ENCODE results near the gene WWOX. TPM values are rescaled to one million over a fixed set of nuclear protein-coding genes. Genes with fewer than 3 reads are reported as not detected.
"Not testable (repeated sequence)": the region's sequence is repeated elsewhere in the genome, so short reads cannot be mapped to it uniquely, and the experiment has no call there.

Gene WWOX
- polyA plus RNA-seq, 2 of the 4 experiments (the other 2 are of a cell fraction) = 16.0 to 17.2 TPM

- Histone ChIP-seq H3K27ac (no peak overlapping the region), H3K4me1 (no peaks in the 10 kb centered on the region), H3K4me2 (no peak overlapping the region), H3K9me3 (no peaks in the 10 kb centered on the region), H3K4me3 (no peak overlapping the region)
- FAIRE-seq = no peak
- POLR2A ChIA-PET = no interaction called here
- CTCF ChIA-PET = interaction anchor here (0.7 kb wide), 1 partner anchor 904 kb away, joined by 3 read pairs; no protein-coding TSS in a partner anchor
- ATAC-seq = no peak
- 21% methylated on average over 2 of the region's 2 CpGs for WGBS (ENCODE audit: missing lambda C conversion rate)
- no peak for TF ChIP-seq CBX8 (IDR thresholded peaks at IDR 0.05)
- TF ChIP-seq RARB (CRISPR knock-in tag; IDR thresholded peaks at IDR 0.05) = no peak
- TF ChIP-seq RFX5 (IDR thresholded peaks at IDR 0.05) = no peak
- DNase-seq (ENCODE audit: low read depth in 1 of 2, low spot score in 1 of 2) = no peak
These were observed 48.6 kb upstream of the WWOX start for GRCh38 chr16:78050734-78051400.

DNA sequence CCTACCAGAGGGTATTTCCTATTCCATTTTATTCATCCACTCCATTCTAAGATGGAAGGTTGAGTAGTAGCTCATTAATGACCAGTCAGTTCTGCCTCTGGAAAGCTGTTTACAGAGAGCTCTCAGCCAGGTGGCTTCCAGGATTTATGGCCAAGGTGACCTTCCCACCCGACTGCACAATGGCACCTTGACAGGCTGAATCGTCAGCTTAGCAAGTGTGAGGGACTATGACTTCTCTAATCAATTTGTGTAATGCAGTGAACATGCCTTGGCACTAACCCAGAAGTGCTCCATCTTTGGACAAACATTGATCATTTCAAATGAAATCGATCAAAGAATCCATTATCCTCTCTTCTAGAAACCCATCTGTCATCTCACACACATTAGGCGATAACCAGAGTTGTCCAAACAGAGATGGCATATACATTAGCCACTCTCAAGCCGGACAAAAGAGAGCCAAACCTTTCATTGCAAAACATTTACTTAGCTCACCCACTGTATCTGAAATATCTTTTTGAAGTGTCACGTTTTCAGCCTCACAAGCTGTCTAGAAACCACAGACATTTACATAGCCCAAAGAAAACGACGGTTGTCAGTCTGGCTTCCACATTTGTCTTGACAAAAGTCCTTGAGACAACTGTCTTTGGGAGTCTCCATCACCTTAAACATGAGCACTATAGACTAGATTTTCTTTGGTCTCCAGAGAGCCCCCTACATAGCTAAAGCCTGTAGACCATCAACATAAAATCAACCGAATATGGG lies 41.5 kb upstream of the WWOX start:
- ATAC-seq = no peak
- H3K4me1 ChIP-seq = no peaks in the 10 kb centered on the region
- no peaks in the 10 kb centered on the region for H3K9me3 ChIP-seq
- no peak for DNase-seq (ENCODE audit: low read depth in 1 of 2, low spot score in 1 of 2)
- 19% methylated on average over 9 of the region's 9 CpGs for WGBS (ENCODE audit: missing lambda C conversion rate)
- TF ChIP-seq TFCP2L1 (CRISPR knock-in tag; IDR thresholded peaks at IDR 0.05) = no peak
- no peak for TF ChIP-seq NPAS2 (CRISPR knock-in tag; IDR thresholded peaks at IDR 0.05; ENCODE audit: borderline replicate concordance)
- TF ChIP-seq, protein P1, sequence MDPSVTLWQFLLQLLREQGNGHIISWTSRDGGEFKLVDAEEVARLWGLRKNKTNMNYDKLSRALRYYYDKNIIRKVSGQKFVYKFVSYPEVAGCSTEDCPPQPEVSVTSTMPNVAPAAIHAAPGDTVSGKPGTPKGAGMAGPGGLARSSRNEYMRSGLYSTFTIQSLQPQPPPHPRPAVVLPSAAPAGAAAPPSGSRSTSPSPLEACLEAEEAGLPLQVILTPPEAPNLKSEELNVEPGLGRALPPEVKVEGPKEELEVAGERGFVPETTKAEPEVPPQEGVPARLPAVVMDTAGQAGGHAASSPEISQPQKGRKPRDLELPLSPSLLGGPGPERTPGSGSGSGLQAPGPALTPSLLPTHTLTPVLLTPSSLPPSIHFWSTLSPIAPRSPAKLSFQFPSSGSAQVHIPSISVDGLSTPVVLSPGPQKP (IDR thresholded peaks at IDR 0.05; ENCODE audit: low read depth, low read length) = no peak
- TF ChIP-seq EHMT2 (IDR thresholded peaks at IDR 0.05; ENCODE audit: low read depth) = no peak
- TF ChIP-seq RAD21 (conservative IDR thresholded peaks at IDR 0.05 in 1 of 2, IDR thresholded peaks at IDR 0.05 in 1 of 2) = no peak
- TF ChIP-seq, protein P2, sequence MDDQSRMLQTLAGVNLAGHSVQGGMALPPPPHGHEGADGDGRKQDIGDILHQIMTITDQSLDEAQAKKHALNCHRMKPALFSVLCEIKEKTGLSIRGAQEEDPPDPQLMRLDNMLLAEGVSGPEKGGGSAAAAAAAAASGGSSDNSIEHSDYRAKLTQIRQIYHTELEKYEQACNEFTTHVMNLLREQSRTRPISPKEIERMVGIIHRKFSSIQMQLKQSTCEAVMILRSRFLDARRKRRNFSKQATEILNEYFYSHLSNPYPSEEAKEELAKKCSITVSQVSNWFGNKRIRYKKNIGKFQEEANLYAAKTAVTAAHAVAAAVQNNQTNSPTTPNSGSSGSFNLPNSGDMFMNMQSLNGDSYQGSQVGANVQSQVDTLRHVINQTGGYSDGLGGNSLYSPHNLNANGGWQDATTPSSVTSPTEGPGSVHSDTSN (IDR thresholded peaks at IDR 0.05) = no peak
- TF ChIP-seq GATA3 (IDR thresholded peaks at IDR 0.05; ENCODE audit: borderline replicate concordance) = no peak
- no peak for TF ChIP-seq CBX8 (IDR thresholded peaks at IDR 0.05)
- no peak for TF ChIP-seq FOSL2 (IDR thresholded peaks at IDR 0.05)
- no peak for TF ChIP-seq FOSL2 (CRISPR knock-in tag; IDR thresholded peaks at IDR 0.05)
- no peak for TF ChIP-seq ATOH8 (CRISPR knock-in tag; IDR thresholded peaks at IDR 0.05; ENCODE audit: low read depth)
- TF ChIP-seq POLR2A (IDR thresholded peaks at IDR 0.05; ENCODE audit: low read length) = no peak
- no peak for TF ChIP-seq RARB (CRISPR knock-in tag; IDR thresholded peaks at IDR 0.05)
- no peak for TF ChIP-seq SMC3 (IDR thresholded peaks at IDR 0.05)
- TF ChIP-seq POLR2AphosphoS2 (conservative IDR thresholded peaks at IDR 0.05; ENCODE audit: low read length) = no peak
- TF ChIP-seq E2F6 (IDR thresholded peaks at IDR 0.05; ENCODE audit: borderline replicate concordance, low read depth) = no peak
- no peak overlapping the region for H3K4me2 ChIP-seq
- FAIRE-seq = no peak
- no peak overlapping the region for H3K27ac ChIP-seq
- ChIA-PET CTCF (interaction anchor here (1.2 kb wide), 1 partner anchor 42 kb away, joined by 4 read pairs; the partner anchor contains the start of gene WWOX), POLR2A (no interaction called here)
- no peak overlapping the region for H3K4me3 ChIP-seq

DNA sequence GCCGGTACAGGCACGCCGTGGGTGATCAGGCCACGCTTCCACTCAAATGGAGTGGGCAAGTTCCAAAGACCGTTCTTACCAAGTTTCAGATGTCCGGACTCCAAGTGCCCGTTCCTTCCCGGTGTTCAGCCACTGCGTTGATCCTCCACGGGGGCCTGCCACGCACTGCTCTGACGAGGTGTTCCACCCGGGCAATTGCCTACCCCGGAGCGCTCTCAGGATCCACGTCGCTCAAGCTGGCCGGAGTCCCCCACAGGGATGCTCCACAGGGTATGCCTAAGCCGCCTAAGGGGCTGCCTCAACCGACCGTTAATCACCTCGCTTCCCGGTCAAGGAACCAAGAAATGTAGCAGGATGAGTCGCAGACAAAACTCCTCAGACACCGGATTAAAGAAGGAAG lies 39.6 kb upstream of the WWOX start:
- H3K4me2 ChIP-seq; H3K4me3 ChIP-seq; H3K4me1 ChIP-seq; ATAC-seq; FAIRE-seq; POLR2A ChIA-PET; H3K27ac ChIP-seq; DNase-seq (ENCODE audit: low read depth in 1 of 2, low spot score in 1 of 2); H3K9me3 ChIP-seq: not testable (repeated sequence)
- WGBS (ENCODE audit: missing lambda C conversion rate) = 51% methylated on average over 22 of the region's 25 CpGs
- CTCF ChIA-PET = interaction anchor here (0.8 to 1.3 kb wide), 2 partner anchors 11 to 1482 kb away, joined by 3 read pairs; no protein-coding TSS in a partner anchor
